K562 (cell line): ENCODE data around the gene LZTR1. TPM values are rescaled to one million over a fixed set of nuclear protein-coding genes. Genes with fewer than 3 reads are reported as not detected.

ENCODE experiments used
- ATF6 ChIP-seq: sonication (generic); formaldehyde crosslinking; IDR thresholded peaks from 2 replicates; pipeline ENCODE4 v1.4.0; 2020; ENCODE audit warnings: mild to moderate bottlenecking, missing genetic modification reagents
- CBX3 ChIP-seq, 2 experiments: IDR thresholded peaks; 1 replicate in 1 of 2; 2 replicates in 1 of 2; pipeline ENCODE4 v1.6.1; 2012; ENCODE audit warnings: inconsistent platforms in 2 of 2, low read length in 2 of 2, borderline replicate concordance in 1 of 2, control low read depth in 1 of 2
- CCAR2 ChIP-seq: fragments of 200-400 bp; formaldehyde crosslinking; IDR thresholded peaks from 2 replicates; pipeline ENCODE4 v1.6.1; 2017; ENCODE audit warnings: mild to moderate bottlenecking, low read depth, low read length
- CEBPB ChIP-seq: fragments of 450-650 bp; IDR thresholded peaks from 2 replicates; pipeline ENCODE4 v1.6.1; 2016; ENCODE audit warnings: missing genetic modification characterization, missing compliant biosample characterization
- DEAF1 ChIP-seq: fragments of 450-650 bp; formaldehyde crosslinking; IDR thresholded peaks from 2 replicates; pipeline ENCODE4 v1.4.0; 2020; ENCODE audit warnings: mild to moderate bottlenecking, moderate library complexity
- ERF ChIP-seq: fragments of 450-650 bp; formaldehyde crosslinking; IDR thresholded peaks from 2 replicates; pipeline ENCODE4 v1.4.0; 2020; ENCODE audit warnings: mild to moderate bottlenecking, mixed read lengths
- ESRRB ChIP-seq: fragments of 250-450 bp; sonication (Bioruptor Pico); IDR thresholded peaks from 2 replicates; pipeline ENCODE4 v1.5.0; 2020; ENCODE audit warnings: mild to moderate bottlenecking, moderate library complexity, borderline replicate concordance
- MEIS2 ChIP-seq: fragments of 450-650 bp; IDR thresholded peaks from 2 replicates; pipeline ENCODE4 v1.6.1; 2014; ENCODE audit warnings: mild to moderate bottlenecking; ENCODE audit not compliant: partially characterized antibody
- NKRF ChIP-seq: fragments of 450-650 bp; IDR thresholded peaks from 2 replicates; pipeline ENCODE4 v1.6.1; 2016; ENCODE audit warnings: borderline replicate concordance
- SMAD4 ChIP-seq: fragments of 250-450 bp; sonication (Bioruptor Pico); conservative IDR thresholded peaks from 2 replicates; pipeline ENCODE4 v1.8.0; 2021; ENCODE audit warnings: inconsistent platforms, mild to moderate bottlenecking, moderate library complexity
- TFAP4 ChIP-seq: sonication (generic); formaldehyde crosslinking; IDR thresholded peaks from 2 replicates; pipeline ENCODE4 v1.8.0; 2022; ENCODE audit warnings: missing genetic modification reagents, mild to moderate bottlenecking, moderate library complexity, borderline replicate concordance
- ZKSCAN1 ChIP-seq: fragments of 150-350 bp; IDR thresholded peaks from 2 replicates; pipeline ENCODE4 v1.6.1; 2016; ENCODE audit warnings: low read depth, low read length
- ZNF41 ChIP-seq: fragments of 250-450 bp; sonication (Bioruptor Pico); conservative IDR thresholded peaks from 2 replicates; pipeline ENCODE4 v1.4.0; 2020; ENCODE audit warnings: mild to moderate bottlenecking
- ZNF717 ChIP-seq: fragments of 250-450 bp; sonication (Bioruptor Pico); IDR thresholded peaks from 2 replicates; pipeline ENCODE4 v1.5.0; 2021
- ZNF778 ChIP-seq: fragments of 450-650 bp; formaldehyde crosslinking; IDR thresholded peaks from 2 replicates; pipeline ENCODE4 v1.4.0; 2020; ENCODE audit warnings: mild to moderate bottlenecking, moderate library complexity
- ZSCAN29 ChIP-seq: fragments of 450-650 bp; IDR thresholded peaks from 2 replicates; pipeline ENCODE4 v1.6.1; 2017
- polyA plus RNA-seq, 8 experiments: library from polyadenylated mRNA; depleted of rRNA in 4 of 8; stranded (reverse) in 5 of 8; unstranded in 3 of 8; fragments of >200 nt; fragmentation: Nextera tagmentation in 2 of 8; fragmentation: Illumina TruSeq in 1 of 8; extraction: Ambion mirVana in 2 of 8; extraction: Trizol in 1 of 8; gene quantifications; 2 replicates each; pipeline versions ENCODE4 v1.2.1 to v1.2.3, GENCODE V29; 2011 to 2014; ENCODE audit warnings: inconsistent platforms in 1 of 8, missing spikeins in 1 of 8
- total RNA-seq, 7 experiments: library from RNA; depleted of rRNA in 6 of 7; stranded (reverse); fragments of >200 nt in 6 of 7; fragmentation: Illumina TruSeq in 2 of 7; extraction: Trizol in 2 of 7; gene quantifications; 2 replicates each; pipeline versions ENCODE4 v1.2.1 to v1.2.3, GENCODE V29; 2011 to 2021; ENCODE audit warnings: low replicate concordance in 1 of 7
- TF ChIP-seq, protein P1 (sequence below): fragments of 450-650 bp; IDR thresholded peaks from 2 replicates; pipeline ENCODE4 v1.6.1; 2016

The LZTR1 gene
- total and polyA plus RNA-seq, 9 of the 15 experiments (the other 6 are each of a cell fraction or from before 2014, with no cell fraction given): 2.2 to 135 (median 63.0) TPM

- 0 out of 2 replicates have a peak, but pooled peaks have one; percentile 28 for TF ChIP-seq DEAF1 (CRISPR knock-in tag)
- TF ChIP-seq SMAD4 (CRISPR knock-in tag): 0 out of 2 replicates have a peak, but pooled peaks have one; percentile 10
- TF ChIP-seq MEIS2: peak; percentile 32
- TF ChIP-seq ZSCAN29: no peak
- TF ChIP-seq ATF6: no peak
- no peak for TF ChIP-seq ERF (CRISPR knock-in tag)
- 0 out of 2 replicates have a peak, but pooled peaks have one; percentile 36 for TF ChIP-seq ZNF41 (CRISPR knock-in tag)
- TF ChIP-seq NKRF: no peak
- TF ChIP-seq CCAR2: no peak
- TF ChIP-seq ZNF778 (CRISPR knock-in tag): 0 out of 2 replicates have a peak, but pooled peaks have one; percentile 74
- no peak for TF ChIP-seq ESRRB (CRISPR knock-in tag)
- TF ChIP-seq TFAP4: no peak
- TF ChIP-seq CEBPB (tag): peak; percentile 46; the same call in 1 of the 2 replicates
- TF ChIP-seq CBX3 (IDR thresholded peaks at IDR 0.05; ENCODE audit: borderline replicate concordance in 1 of 2, low read length in 2 of 2): 0 out of 3 replicates have a peak, but pooled peaks of 1 of the 2 experiments have one; percentile 11
- peak; percentile 89 for TF ChIP-seq ZKSCAN1
- TF ChIP-seq, protein P1, sequence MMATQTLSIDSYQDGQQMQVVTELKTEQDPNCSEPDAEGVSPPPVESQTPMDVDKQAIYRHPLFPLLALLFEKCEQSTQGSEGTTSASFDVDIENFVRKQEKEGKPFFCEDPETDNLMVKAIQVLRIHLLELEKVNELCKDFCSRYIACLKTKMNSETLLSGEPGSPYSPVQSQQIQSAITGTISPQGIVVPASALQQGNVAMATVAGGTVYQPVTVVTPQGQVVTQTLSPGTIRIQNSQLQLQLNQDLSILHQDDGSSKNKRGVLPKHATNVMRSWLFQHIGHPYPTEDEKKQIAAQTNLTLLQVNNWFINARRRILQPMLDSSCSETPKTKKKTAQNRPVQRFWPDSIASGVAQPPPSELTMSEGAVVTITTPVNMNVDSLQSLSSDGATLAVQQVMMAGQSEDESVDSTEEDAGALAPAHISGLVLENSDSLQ: peak; percentile 71
- no peak for TF ChIP-seq ZNF717 (CRISPR knock-in tag)
Observed at GRCh38 chr22:20955548-20955947, 26.5 kb upstream of the LZTR1 start (continued).
